OCI-LY7 (cell line): ENCODE measurements around the gene YBX2. TPM values are rescaled to one million over a fixed set of nuclear protein-coding genes. Genes with fewer than 3 reads are reported as not detected.

Experiments used
- BruUV-seq: library from RNA; stranded (reverse); fragments of 400-500 nt; replicated peaks from 2 replicates; lab custom pipeline; 2021; lab: Mats Ljungman, UMichigan
- CTCF ChIA-PET: fragments of 300-600 bp; sonication (Branson Sonifier 250); formaldehyde crosslinking; loops from one replicate; lab custom pipeline; 2022; ENCODE audit warnings: antibody characterized with exemption; ENCODE audit not compliant: unreplicated experiment; lab: Charles Lee
- POLR2A ChIA-PET: fragments of 300-600 bp; sonication (Branson Sonifier 250); formaldehyde crosslinking; loops from one replicate; lab custom pipeline; 2022; ENCODE audit warnings: antibody characterized with exemption; lab: Charles Lee
- DNase-seq: peaks from one replicate; pipeline ENCODE4 v3.0.0-alpha.2; 2015; ENCODE audit warnings: low spot score
- H2AFZ ChIP-seq: fragments of 200-600 bp; sonication (generic), shearing (Covaris generic); 2 replicates; pipeline ENCODE4 v1.6.1; 2014; ENCODE audit warnings: mild to moderate bottlenecking, antibody characterized with exemption, low read length, moderate library complexity
- H3K27ac ChIP-seq: fragments of 200-600 bp; sonication (generic); 2 replicates; pipeline ENCODE4 v1.5.1; 2014; ENCODE audit warnings: mixed run types, low read depth, mild to moderate bottlenecking, moderate library complexity, low read length, inconsistent platforms; ENCODE audit not compliant: poor library complexity, severe bottlenecking
- H3K36me3 ChIP-seq: fragments of 200-600 bp; sonication (generic); 2 replicates; pipeline ENCODE4 v1.6.1; 2014; ENCODE audit warnings: mild to moderate bottlenecking, antibody characterized with exemption, low read length, moderate library complexity, mixed read lengths; ENCODE audit not compliant: insufficient read depth
- H3K4me1 ChIP-seq: fragments of 200-600 bp; sonication (generic); 2 replicates; pipeline ENCODE4 v1.5.1; 2014; ENCODE audit warnings: mild to moderate bottlenecking, low read length; ENCODE audit not compliant: insufficient read depth, poor library complexity, severe bottlenecking
- H3K4me2 ChIP-seq: fragments of 200-600 bp; sonication (generic); 2 replicates; pipeline ENCODE4 v1.6.1; 2014; ENCODE audit warnings: mild to moderate bottlenecking, low read length
- H3K4me3 ChIP-seq: fragments of 200-600 bp; sonication (generic); 2 replicates; pipeline ENCODE4 v1.5.1; 2014; ENCODE audit warnings: mild to moderate bottlenecking, low read depth, low read length; ENCODE audit not compliant: poor library complexity, severe bottlenecking
- H3K79me2 ChIP-seq: fragments of 200-600 bp; sonication (generic); 2 replicates; pipeline ENCODE4 v1.6.1; 2016; ENCODE audit warnings: low read depth, mild to moderate bottlenecking, low read length, moderate library complexity, mixed read lengths; ENCODE audit not compliant: insufficient read depth
- H3K9me2 ChIP-seq: fragments of 200-600 bp; sonication (generic); 2 replicates; pipeline ENCODE4 v1.6.1; 2016; ENCODE audit warnings: mild to moderate bottlenecking, low read length, mixed read lengths; ENCODE audit not compliant: insufficient read depth
- H3K9me3 ChIP-seq: fragments of 200-600 bp; sonication (generic); 2 replicates; pipeline ENCODE4 v1.6.1; 2014; ENCODE audit warnings: mild to moderate bottlenecking, mixed run types, low read length, mixed read lengths
- H4K20me1 ChIP-seq: fragments of 200-600 bp; sonication (generic); 2 replicates; pipeline ENCODE4 v1.6.1; 2014; ENCODE audit warnings: mild to moderate bottlenecking, antibody characterized with exemption, low read length, moderate library complexity, mixed read lengths; ENCODE audit not compliant: insufficient read depth
- CTCF ChIP-seq: fragments of 200-600 bp; sonication (generic); conservative IDR thresholded peaks from 2 replicates; pipeline ENCODE4 v1.5.1; 2014; ENCODE audit warnings: mild to moderate bottlenecking, antibody characterized with exemption, low read length, moderate library complexity, mixed read lengths
- EZH2phosphoT487 ChIP-seq: fragments of 200-600 bp; sonication (generic); IDR thresholded peaks from 2 replicates; pipeline ENCODE4 v1.6.1; 2018; ENCODE audit warnings: low read depth, borderline replicate concordance, mild to moderate bottlenecking, mixed run types, antibody characterized with exemption, low read length, moderate library complexity, mixed read lengths
- intact Hi-C: fragments of 100-400 bp; cut with micrococcal nuclease; formaldehyde crosslinking; loops from one replicate; pipeline ENCODE4 v1.10.0; 2022; ENCODE audit not compliant: unreplicated experiment
- total RNA-seq, 2 experiments: library from RNA; depleted of rRNA in 1 of 2; stranded (reverse); fragments of >200 nt in 1 of 2; shearing (Covaris generic) in 1 of 2; gene quantifications; 2 replicates each; pipeline ENCODE4 v1.2.3, GENCODE V29; 2014 to 2022

YBX2 gene
- total RNA-seq, 2 experiments from 2014 or later: 6.7 to 9.8 TPM

- H4K20me1 ChIP-seq: no peaks in the 10 kb centered on the region
- H2AFZ ChIP-seq: no peak overlapping the region
- H3K27ac ChIP-seq: no peak overlapping the region
- intact Hi-C loops: loop anchor here (1.0 kb wide), 1 partner anchor 21 kb away; no protein-coding TSS in a partner anchor
- no peaks in the 10 kb centered on the region for H3K9me2 ChIP-seq
- no peak overlapping the region for H3K4me3 ChIP-seq
- H3K36me3 ChIP-seq: peaks cover 70% of the 10 kb centered on the region
- H3K4me2 ChIP-seq: no peak overlapping the region
- no TSS peak for BruUV-seq
- H3K9me3 ChIP-seq: no peaks in the 10 kb centered on the region
- ChIA-PET POLR2A (no interaction called here), CTCF (interaction anchor here (0.6 to 1.3 kb wide), 2 partner anchors 10 to 12 kb away, joined by 3 to 4 read pairs; no protein-coding TSS in a partner anchor)
- no peak for DNase-seq
- H3K79me2 ChIP-seq: peaks cover 12% of the 10 kb centered on the region; the same call in 1 of the 2 replicates
- H3K4me1 ChIP-seq: peaks cover 14% of the 10 kb centered on the region
- TF ChIP-seq CTCF: no peak; the same call in 1 of the 2 replicates
Measured at GRCh38 chr17:7324438-7324779, 30.0 kb upstream of the YBX2 start.

- Histone ChIP-seq H3K4me1 (peaks cover 14% of the 10 kb centered on the region), H3K79me2 (peaks cover 12% of the 10 kb centered on the region; the same call in 1 of the 2 replicates), H3K4me3 (no peak overlapping the region), H3K9me3 (no peaks in the 10 kb centered on the region), H3K36me3 (peaks cover 73% of the 10 kb centered on the region), H2AFZ (no peak overlapping the region), H4K20me1 (no peaks in the 10 kb centered on the region), H3K27ac (no peak overlapping the region), H3K9me2 (no peaks in the 10 kb centered on the region), H3K4me2 (no peak overlapping the region)
- ChIA-PET CTCF (interaction anchor here (1.3 kb wide), 1 partner anchor 13 kb away, joined by 4 read pairs; no protein-coding TSS in a partner anchor), POLR2A (no interaction called here)
- intact Hi-C loops: loop anchor here (1.0 kb wide), 1 partner anchor 21 kb away; no protein-coding TSS in a partner anchor
- peak; percentile 45 for DNase-seq
- BruUV-seq: no TSS peak
- TF ChIP-seq CTCF (peak; percentile 94), EZH2phosphoT487 (no peak)
Measured at GRCh38 chr17:7323731-7324437, 29.4 kb upstream of the YBX2 start.
